Stimulated activated CD8-positive, alpha-beta memory T cell treated with anti-CD3 and anti-CD28 coated beads, Interleukin-7, amount 100 ng/mL, for 24 hours (primary cell): Measurements from ENCODE around the gene GSTO1.

Source experiments
- DNase-seq: peaks from one replicate; pipeline ENCODE4 v3.0.0-alpha.2; 2020; ENCODE audit warnings: low read depth

GSTO1 gene

DNA sequence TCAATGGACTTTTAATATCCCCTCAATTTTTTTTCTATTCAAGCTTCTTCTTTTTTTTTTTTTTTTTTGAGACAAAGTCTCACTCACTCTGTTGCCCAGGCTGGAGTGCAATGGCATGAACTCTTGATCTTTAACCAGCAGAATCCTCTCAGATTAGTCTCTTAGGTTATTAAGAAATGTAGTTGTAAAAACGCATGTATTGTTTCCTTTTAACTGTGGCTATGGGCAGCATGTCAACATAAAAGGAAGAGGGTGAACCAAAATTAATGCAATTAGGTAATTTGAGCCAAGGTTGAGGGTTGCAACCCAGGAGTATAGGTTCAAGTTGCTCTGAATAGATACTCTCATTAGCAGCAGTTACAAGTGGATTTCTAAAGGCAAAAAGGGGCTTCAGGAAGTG, 4.3 kb upstream of the GSTO1 start:
- no peak for DNase-seq

DNA sequence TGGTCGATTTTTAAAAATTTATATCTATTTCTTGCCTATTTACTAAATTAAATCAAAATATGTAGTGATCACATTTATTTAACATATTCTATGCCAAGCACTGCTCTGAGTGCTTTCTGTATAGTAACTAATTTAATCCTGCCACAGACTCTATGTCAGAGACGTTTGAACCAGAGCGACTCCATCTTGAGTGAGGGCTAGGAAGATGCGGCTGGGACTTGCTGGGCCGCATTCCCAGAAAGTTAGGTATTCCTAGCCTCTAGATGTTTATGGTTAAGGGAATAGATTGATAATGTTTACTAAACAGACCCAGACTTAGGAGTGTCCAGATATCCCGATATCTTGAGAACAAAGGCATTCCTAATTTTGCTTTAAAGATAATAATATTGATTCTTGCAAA, 3.2 kb upstream of the GSTO1 start:
- DNase-seq, result no peak

DNA sequence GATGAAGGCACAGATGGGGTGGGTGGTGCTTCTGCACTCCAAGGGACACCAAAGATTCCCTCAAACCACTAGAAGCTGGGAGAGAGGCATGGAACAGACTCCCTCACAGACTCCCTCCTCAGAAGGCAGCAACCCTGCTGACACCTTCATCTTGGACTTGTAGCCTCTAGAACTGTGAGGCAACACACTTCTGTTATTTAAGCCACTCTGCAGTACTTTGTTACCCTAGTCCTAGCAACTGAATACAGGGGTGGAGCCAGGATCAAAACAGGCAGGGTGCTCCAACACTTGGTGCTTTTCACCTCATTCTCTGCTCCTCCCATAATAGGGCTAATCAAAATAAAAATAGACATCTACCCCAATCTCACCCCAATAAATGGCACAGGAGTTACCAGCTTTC, 2.3 kb upstream of the GSTO1 start:
- DNase-seq, result no peak

DNA sequence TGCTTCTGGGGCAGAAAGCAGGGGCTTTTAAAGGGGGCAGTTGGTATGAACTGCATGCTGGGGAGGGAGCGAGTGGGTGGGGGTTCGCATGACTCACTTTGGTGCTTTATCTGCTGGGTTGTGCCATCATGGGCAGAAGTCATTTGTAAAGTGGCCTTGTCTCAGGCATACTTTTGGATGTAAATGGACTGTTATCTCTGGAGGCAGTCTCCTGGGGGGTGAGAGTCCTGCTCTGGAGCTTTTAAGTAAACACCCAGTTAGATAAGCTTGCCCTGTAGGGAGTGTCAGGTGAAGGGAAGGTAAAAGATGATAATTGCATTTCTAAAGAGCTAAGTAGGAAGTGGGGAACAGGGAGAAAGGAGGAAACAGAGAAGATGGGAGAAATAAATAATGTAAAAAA, 1.6 kb upstream of the GSTO1 start:
- no peak for DNase-seq

DNA sequence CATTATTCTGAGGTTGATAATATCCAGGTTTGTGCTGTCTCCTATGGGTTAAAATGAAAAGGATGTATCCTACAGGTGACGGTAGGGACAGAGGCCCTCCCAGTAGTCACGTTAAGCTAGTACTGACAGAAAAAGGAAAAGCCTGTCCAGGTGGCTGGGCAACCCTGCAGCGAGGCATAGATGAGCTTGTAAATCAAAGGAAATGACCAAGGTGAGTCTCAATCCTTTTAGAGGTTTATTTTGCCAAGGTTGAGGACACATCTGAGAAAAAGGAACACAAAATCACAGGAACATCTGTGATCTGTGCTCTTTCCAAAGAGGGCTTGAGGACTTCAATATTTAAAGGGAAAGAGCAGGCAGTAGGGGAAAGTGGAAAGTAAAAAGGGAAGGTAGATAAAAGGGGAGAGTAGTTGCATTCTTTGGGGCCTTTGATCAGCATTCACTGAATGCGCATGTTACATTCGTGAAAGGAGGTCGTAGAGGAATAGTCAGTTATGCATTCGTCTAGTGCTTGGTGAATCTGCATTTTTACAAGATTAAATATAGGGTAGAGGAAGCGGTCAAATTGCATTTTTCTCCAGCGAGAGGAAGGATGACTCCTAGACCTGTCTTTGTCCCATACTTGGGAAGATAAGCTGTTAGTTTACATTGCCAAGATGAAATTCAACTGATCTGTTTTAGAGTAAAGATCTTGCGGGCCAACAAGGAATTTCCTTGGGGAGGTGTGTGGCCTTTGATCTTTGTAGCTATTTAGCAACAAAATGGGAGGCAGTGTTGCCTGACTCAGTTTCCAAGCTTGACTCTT, 884 bp upstream of the GSTO1 start:
- no peak for DNase-seq

DNA sequence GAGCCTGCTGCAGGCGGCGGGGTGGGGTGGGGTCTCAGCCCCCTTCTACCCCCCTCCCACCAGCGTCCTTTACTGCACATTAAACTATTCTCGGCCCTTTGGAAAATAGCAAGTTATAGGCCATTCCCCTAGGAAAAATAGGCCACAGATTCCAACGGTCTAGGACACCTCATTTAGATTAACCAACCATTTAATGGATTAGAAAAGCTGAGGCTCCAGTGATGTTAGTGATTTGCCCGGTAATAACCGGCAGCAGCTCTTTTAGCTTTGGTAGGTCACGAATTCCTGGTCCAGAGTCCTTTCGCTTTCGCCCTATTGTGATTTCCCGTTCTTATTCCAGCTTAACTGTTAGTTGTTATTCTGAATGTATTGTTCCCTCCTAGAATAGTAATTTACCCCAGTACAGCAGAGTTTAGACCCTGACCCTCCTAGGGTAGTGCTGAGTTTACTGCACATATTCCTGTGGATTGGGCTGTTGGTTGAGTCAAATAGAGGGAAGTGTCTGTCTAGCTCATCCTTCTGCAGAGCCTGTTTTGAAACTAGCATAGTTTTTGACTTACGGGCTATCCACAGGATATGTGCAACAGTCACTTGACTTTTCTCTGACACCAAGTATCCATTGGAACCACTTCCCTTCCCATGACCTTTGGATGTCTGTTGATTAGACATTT, 754 bp downstream of the GSTO1 start:
- DNase-seq, result no peak

DNA sequence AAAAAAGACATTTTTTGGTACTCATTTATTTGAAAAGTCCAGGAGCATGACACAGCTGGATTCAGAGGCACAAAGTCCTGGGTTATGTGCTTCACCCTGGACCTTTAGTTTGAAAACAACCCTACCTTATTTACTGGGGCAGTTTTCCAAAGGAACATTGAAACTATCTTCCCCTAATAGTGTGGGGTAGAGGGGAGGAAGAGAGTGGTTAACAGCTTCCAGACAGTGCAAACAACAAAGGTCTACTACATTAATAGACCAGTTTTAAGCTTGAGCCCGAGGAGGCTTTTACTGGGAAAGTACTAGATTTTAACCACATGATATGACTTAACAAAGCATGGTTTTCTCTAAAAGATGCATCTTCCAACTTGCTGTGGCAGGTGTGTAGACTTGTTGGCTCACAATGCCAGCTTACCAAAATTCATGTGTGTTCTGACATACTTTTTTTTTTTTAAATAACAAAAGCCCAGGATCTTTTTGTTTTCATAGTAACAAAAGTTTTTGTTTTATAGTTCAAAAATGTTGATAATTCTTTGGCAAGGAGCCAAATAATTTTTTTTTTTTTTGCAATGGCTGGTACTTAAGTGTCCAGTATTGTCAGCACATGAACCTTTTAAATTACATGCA, 1.8 kb downstream of the GSTO1 start:
- no peak for DNase-seq

DNA sequence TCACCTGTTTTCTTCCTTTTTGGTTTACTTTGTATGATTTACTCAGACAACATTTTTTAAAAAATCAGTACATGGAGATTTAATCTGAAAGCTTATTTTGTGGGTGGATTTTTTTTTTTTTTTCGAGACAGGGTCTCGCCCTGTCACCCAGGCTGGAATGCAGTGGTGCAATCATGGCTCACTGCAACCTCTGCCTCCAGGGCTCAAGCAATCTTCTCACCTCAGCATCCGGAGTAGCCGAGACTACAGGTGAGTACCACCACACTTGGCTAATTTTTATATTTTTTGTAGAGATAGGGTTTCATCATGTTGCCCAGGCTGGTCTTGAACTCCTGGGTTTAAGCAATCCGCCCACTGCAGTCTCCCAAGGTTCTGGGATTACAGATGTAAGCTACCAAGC, 2.5 kb downstream of the GSTO1 start:
- DNase-seq, result no peak

DNA sequence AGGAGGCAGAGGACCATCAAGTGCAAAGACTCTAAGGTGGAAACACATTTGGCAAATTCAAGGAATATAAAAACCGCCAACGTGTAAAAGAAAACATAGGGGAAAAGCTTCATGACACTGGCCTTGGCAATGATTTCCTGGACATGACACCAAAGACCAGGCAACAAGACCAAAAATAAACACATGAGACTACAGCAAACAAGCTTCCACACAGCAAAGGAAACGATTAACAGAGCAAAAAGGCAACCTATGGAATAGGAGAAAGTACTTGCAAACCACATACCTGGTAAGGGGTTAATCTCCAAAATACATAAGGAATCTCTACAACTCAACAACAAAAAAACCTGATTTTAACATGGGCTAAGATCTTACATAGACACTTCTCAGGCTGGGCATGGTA, 3.5 kb downstream of the GSTO1 start:
- DNase-seq, result no peak

DNA sequence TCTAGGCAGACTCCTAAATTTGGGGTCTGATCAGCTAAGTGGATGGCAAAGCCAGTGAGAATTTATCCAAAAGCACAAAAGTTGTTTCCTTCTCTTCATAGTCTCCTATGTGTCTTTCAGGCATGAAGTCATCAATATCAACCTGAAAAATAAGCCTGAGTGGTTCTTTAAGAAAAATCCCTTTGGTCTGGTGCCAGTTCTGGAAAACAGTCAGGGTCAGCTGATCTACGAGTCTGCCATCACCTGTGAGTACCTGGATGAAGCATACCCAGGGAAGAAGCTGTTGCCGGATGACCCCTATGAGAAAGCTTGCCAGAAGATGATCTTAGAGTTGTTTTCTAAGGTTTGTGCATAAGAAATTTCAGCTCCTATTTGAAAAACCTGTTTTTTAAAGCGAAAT, 4.8 kb downstream of the GSTO1 start:
- no peak for DNase-seq

DNA sequence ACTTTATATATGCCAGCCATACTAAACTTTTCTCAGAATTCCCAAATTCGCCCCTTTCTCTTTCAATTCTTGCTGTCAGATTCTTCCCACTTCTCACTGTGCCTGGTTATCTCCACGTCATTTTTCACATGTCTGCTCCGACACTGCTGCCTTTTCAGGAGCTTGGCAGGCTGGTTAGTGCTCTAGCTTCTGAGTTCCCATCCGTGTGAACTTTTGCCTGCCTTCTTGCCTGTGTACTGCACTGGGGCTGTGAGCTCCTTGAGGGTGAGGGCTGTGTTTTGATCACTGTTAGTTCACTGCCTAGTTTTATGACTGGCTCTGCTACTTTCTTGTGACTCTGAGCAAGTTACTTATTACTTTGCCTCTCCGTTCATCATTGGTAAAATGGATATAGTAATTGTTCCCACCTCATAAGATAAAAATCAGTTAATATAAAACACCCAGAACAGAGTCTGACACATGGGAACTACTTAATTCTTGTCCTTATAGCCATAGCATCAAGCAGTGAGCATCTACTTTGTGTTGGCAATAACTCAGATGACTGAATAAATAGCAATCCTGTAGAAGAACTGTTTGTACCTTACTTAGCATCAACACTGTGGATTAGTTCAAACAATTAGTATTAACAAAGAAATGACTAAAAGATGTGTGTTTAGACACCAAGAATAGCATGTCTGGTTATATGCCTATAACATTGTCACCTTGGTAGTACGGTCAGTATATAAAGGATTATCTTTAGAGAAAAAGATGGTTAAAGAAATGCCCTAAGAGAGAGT, 5.5 kb downstream of the GSTO1 start:
- no peak for DNase-seq

DNA sequence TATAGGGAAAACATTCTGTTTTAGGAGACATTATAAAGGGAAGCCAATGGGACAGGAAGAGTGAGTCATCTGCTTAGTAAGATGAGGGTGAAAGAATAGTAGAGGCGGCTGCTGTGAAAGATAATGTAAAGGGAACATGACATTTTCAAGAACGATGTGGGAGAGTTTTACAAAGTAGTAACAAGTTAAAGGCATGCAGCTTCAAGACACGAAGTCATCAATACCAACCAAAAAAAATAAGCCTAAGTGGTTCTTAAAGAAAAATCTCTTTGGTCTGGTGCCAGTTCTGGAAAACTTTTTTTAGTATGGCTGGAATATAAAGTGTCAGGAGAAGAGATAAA, 6.1 kb downstream of the GSTO1 start:
- DNase-seq, result no peak

DNA sequence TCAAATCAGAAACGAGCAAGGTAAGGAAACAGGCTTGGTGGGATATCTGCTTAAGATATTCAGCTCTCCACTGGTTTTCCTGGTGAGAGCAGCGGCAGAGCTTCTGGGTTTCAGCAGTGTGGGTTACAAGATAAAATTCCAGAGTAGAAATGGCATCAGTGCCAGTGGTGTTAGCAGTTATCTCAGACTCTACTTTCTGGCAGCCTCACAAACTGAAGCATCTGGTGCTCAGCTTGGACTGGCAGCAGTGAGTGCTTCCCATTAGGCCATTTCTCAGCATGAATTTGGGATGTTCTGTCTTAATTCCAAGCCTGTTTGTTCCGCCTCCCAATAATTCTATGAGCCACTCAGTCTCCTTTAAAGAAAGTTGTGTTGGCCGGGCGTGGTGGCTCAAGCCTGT, 7.4 kb downstream of the GSTO1 start:
- no peak for DNase-seq

DNA sequence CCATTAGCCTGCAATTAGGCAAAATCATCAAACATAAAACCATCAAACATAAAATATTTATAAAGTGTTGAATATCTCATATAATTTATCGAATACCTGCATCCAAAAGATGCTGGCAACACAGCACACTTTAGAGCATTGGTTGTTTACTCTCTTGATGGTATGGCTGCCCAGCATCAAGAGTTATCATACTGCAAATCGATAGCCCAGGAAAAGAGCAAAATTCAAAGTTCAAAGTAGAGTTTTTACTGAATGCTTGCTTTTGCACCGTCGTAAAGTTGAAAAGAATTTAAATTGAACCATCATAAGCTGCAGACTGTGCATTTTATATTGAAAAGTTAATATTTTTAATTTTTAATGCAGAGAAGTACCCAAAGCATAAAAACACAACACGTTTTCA, 10.1 kb downstream of the GSTO1 start:
- no peak for DNase-seq

DNA sequence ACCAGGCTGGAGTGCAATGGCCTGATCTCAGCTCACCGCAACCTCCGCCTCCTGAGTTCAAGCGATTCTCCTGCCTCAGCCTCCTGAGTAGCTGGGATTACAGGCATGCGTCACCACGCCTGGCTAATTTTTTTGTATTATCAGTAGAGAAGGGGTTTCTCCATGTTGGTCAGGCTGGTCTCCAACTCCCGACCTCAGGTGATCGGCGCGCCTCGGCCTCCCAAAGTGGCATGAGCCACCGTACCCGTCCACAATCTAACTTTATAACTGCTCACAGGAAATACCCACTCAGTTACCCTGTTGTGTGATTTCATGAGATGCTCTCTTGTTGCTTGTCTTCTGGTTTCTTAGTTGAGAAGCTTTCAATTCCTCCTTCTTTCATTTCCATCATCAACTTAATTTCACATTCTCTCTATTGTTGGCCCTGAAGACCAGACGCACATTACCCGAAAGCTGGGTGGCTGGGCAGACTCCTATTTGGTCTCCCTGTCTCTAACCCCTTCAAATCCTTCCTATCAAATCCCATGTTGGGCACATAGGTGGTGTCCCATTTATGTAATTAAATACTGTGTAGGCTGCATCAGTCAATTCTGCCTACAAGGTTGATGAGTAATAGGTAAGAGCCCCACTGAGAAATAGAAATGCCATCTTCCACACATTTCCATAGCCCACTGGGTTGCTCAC, 13.2 kb downstream of the GSTO1 start:
- DNase-seq, result no peak

DNA sequence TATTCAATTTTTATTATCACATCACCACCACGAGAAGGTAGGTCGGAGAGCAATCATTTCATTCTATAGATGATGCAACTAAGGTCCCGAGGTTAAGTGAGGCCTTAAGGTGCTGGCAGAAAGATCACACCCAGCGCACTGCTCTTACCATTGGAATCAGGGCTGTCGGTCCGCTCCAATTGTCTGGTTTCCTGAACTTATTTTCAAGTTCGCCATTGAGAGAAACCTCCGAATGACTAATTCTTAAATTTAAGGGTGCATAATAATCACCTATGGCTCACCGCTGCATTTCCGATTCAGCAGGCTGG, 13.7 kb downstream of the GSTO1 start:
- no peak for DNase-seq

DNA sequence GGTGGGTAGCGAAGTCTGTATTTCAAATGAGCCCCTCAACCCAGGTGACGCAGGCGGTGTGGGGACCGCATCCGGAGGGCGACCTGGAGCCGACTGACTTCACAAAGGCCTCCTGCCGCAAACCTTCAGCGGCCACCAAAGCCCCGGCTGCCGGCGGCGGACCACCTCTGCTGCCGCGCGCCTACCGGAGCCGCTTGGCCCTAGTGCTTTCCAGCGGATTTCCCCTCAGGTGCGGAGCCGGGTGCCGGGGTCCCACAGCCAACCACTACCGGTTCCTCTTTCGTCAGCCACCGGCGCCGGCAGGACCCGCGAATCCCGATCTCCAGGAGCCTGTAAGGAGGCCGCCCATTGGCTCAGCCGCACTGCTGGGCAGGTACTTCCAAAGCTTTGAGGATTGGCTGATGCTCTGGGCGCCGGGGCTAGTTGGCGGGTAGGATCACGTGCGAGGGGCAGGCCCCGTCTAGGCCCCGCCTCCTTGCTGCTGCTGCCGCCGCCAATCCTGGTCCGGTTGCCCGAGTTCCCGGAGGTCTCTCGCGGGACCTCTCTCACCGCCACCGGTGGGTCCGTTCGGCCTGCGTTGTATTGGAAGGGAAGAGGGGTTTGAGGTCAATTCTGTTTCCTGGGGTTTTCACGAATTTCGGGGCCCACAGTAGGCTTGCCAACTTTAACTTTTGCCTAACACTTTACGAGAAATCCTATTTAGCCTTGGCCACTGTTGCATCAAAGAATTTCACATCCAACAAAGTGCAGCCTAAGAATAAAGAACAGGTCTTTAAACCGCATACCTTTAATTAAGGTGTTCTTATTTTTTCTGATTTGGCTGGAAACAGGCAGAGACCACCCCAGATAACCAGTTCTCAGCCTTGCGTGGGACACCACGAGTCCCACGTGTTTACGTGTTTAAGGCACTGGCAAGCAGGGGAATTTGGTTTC, 14.3 kb downstream of the GSTO1 start, which contains the start of gene GSTO2:
GSTO2 (plus strand) TSS at position 472 of the 933 bp plus-strand sequence. CDS start 5,732 bp downstream, outside the sequence.
- DNase-seq, result peak; percentile 97

DNA sequence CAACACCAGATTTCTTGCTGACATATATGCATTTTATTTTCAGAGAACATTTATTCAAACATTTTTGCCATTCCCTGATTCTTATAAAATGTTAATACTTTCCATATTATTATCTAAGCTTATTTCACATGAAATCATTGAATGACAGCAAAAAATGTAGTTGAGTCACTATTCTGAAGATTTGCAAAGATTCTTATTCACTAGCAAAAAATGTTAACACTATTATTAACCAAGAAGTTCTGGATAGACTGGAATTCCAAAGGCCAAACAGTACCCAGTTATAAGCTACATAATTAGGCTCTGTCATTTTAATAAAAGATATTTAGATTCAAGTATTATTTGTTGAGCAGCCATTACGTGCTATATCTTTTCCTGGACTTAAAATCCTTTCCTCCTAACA, 18.6 kb downstream of the GSTO1 start:
- no peak for DNase-seq

DNA sequence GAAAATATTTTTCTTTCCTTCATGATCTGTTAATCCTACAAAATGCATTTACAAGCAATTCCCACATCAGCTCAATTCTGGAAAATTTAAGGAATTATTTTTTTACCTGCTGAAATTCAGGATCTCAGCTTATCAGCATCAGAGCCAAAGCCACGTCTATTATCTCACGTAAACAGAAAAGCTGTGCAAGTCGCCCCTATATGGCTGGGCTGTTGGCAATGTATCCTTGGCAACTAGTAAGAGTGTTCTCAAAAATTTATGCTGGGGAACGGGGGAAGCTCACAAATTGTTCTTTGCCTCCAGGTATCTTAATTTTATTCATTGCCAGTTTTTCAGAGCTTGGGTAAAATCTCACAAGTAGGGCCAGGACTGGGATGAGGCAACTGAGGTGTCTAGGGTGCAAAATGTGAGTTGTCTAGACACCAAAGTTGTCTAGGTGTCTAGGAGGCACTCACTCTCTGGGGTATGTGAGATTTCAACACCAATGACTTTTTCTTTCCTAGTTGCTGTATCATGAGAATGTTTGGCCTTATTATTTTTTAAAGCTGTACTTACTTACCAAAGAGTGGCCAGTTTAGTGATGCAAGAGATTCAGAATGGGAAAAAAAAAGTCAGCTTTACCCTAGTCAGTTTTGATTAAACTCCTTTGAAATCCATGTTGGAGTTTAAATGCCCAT, 19.3 kb downstream of the GSTO1 start:
- no peak for DNase-seq
